NCI-H1105 treated with DMSO at 0.1 percent for 48 hours (cell line): ENCODE data around the gene ZFPM1.
"Not testable (repeated sequence)": the region's sequence is repeated elsewhere in the genome, so short reads cannot be mapped to it uniquely, and the experiment has no call there.

Source experiments
- DNase-seq: peaks from one replicate; lab custom pipeline; 2025; lab: John Stamatoyannopoulos, UW

ZFPM1 gene

DNA sequence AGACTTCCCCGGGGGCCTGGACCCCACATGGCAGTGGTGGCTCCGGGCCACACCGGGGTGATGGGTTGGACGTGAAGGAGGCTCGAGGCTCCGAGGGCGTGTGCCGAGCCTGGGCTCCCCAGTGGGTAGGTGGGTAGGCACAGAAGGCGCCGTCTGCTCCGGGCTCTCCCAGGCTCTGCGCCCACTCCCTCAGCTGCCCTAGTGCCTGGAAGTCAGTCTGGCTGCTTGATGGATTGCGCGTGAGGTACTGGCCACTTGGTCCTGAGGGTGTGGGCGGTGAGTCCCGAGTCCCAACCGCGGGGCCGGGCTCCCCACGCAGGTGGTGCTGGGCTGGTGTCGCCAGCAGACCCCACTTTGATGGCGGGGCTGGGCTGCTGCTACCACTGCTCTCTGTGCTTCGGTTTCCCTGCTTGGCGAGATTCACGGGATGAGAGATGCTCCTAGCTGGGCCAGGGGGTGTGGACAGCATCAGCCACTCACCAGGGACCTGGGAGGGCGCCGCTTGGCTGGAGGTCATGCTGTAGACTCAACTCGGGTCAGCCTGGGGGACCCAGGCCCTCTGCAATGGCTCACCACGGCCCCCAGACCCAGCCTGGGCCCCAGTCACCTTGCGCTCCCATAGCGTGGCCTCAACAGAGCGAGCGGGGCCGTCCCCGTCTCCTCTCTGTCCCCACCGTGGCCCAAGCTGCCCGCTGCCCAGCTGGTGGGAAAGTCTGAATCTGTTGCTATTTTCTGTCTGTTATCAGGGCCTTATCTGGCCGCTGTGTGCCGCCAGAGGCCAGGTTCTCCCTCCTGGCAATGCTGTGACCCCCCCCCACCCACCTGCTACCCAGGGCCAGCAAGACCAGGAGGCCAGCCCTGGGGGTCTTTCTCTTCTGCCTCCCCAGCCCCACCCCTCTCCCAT lies 26.1 kb downstream of the ZFPM1 start:
- DNase-seq: no peak

DNA sequence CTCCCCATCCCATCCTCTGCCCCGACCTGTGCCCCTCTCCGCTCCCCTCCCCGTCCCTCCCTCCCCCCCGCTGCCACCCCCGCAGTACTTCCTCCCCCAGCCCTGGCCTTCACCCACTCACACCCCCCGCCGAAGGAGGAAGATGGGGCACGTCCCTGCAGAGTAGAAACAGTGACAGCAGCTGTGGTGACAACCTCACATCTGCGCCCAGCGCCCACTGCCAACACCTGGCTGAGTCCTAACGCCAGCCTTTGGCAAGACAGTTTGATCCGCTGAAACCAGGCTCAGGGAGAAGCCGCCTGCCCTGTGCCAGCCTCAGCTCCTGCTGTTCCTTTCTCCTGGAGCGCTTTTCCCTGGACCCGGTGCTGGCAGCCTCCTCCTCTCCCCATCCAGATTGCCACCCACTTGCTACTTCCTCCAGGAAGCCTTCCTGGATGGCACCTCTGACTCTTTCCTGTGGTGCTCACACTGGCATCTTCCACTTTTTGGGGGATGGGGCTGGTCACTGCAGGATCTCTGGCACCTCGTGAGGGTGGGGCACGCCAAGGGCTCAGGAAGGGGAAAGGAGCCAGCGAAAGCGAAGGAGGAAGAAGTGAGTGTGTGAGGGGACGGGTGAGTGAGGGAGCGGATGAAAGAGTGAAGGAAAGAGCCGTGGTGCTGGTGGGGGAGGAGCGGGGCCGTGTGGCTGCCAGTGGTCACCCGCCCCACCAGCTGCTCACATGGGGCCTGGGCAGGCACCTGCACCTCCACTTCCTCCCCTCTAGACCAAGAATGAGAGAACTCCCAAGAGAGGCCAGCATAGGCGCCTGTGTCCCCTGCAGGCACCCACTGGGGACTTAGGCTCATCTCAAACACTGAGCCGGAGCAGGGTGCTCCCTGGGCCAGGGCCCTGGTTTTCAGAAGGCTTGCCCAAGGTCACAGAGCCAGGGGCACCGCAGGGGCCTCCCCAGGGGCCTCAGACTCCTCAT lies 27.0 kb downstream of the ZFPM1 start:
- DNase-seq: no peak

DNA sequence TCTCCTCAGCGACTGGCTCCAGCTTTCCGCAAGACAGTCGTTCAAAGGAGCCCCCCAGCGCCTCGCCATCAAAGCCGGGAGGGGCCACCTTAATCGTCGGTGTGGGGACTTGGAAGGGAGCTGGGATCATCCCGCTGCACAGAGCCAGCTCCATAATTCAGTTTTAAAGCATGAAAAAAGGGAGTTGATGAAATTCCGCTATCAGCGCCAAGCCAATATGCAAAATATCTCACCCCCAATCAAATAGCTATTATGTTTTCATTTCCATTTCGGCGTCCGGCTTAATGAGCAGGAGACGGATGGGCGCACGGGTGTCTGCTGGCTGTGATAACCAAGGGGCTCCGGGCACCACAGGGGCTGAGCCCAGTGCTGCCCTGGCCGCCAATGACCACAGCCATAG lies 27.7 kb downstream of the ZFPM1 start:
- DNase-seq: no peak

DNA sequence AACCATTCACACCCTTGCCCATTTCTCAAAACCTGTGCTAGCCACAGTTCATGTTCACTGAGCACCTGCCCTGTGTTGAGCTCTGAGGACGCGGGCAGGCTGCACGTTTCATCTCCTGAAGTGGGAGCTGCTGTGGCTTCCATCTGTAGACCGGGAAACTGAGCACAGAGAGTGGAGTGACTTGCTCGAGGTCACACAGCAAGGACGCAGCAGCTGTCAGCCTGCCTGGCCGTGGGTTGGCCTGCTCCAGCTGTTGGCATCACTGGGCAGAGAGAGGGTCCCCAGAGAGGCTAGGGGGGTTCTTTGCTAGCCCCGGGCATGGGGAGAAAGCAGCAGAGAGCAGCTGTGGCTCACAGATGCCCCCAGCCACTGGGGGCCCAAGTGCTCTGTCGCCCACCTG lies 28.8 kb downstream of the ZFPM1 start:
- DNase-seq: no peak

DNA sequence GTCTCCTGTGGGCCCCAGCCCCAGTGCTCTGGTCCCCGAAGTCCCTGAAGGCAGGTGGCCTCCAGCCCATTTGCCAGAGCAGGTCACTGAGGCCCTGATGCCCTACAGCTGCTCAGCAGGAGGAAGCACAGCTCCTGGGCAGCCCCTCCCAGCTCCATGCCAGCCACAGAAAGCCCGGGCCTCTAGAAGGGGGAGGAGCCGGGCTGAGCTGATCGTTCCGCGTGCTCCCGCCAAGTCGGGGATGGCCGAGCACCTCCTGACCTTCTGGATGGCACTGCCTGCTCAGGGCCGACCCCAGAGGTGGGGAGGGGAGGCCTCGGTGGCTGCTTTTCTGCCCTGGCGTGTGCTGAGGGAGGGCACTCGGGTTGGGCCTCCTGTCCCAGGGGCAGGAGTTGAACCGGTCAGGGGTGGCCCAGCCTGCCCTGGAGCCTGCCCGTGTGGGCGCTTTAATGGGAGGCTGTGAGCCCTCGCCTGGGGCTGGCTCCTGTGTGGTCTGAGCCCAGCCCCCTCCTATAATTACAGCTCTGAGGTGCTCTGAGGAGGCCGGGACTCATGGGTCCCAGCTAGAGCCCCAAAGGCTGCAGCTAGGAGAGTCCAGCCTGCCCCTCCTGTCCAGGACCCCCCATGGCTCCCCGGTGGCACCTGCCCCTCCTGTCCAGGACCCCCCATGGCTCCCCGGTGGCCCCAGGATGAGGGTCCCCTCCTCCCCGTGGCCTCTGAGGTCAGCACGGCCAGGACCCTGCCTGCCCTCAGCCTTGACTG lies 29.7 kb downstream of the ZFPM1 start:
- DNase-seq: no peak

DNA sequence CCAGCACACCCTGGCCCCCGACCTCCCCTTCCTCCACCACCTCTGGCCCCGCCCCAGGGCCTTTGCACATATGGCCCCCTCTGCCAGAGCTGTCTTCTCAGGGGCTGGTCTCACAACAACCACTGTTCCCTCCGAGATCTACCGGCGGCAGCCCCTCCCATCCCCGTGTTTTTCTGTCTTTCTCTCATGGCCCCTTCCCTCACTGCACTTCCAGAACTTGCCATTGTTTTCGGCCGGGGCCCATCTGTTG lies 30.2 kb downstream of the ZFPM1 start:
- DNase-seq: no peak

DNA sequence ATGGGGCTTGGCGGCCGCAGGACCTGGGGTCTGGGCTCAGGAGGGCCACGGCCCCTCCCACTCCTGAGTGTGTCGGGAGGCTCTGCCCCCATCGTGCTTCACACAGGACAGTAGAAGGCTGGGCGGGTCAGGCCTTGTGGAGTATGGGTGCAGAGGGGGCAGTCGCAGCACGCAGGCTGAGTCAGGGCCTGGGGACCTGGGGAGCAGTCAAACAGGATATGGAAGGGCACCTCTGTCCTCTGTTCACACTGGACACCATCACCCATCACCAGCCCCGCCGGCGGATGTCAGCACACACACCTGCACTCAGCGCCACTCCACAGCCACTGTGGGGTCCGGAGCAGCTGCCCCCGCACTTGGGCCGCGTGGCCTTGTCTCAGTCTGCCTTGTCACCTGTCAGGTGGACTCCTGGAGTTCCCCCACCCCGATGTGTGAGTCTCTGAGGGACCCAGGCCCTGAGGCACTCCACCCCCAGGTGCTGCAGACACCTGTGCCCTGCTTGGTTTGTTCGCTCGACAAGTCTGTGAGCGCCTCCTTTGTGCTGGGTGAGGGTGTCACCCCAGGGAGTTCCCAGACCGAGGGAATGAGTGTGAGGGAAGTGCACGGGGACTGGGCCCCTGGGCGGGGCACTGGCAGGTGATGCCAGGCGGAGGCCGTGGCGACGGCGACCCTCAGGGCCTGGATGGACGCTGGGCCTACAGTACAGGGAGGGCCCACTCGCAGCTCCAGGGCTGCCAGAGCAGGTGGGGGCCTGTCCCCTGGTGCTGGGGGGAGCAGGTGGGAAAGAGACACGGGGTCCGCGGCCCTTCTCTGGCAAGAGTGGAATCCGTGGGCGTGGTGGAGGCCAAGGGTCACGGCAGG lies 31.7 kb downstream of the ZFPM1 start:
- DNase-seq: no peak

DNA sequence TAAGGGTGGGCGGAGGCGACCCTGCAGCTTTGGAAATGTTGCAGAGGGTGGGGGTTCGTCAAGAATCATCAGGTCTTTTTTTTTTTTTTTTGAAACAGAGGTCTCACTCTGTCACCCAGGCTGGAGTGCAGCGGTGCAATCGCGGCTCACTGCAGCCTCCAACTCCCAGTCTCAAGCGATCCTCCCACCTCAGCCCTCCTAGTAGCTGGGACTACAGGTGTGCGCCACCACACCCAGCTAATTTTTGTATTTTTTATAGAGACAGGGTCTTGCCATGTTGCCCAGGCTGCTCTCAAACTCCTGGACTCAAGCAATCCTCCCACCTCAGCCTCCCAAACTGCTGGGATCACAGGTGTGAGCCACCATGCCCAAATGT lies 32.3 kb downstream of the ZFPM1 start:
- not testable (repeated sequence) for DNase-seq

DNA sequence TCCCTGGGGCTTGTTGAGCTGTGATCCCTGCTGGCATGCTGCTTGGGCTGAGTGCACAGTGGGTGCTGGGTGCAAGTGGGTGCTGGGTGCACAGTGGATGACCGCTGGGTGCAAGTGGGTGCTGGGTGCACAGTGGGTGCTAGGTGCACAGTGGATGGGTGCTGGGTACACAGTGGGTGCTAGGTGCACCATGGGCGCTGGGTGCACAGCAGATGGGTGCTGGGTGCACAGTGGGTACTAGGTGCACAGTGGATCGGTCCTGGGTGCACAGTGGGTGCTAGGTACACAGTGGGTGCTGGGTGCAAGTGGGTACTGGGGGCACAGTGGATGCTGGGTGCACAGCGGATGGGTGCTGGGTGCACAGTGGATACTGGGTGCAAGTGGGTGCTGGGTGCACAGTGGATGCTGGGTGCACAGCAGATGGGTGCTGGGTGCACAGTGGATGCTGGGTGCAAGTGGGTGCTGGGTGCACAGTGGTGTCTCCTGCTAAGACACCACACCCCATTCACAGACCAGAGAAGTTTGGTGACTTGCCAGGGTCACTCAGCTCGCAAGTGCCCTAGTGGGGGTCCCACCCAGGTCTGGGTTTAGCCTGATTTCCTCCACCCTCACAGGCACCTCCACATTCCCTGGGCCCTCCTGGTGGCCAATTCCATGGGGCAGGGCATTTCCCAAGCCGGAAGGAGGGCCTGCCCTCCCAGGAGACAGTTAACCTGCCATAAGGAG lies 33.5 kb downstream of the ZFPM1 start:
- DNase-seq: no peak

DNA sequence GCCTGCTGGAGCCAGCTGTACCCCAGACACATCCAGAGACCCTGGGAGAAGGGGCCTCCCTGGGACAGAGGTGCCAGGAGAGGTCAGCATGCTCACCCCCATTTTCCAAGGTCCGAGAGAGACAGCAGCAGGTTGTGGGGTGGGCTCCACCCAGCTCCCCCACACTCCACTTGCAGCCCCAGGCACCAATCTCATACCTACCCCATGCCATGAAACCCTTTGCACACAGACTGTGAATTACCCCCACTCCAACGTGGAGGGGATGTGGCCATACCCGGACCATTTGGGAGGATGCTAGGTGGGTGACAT lies 34.0 kb downstream of the ZFPM1 start:
- DNase-seq: no peak

DNA sequence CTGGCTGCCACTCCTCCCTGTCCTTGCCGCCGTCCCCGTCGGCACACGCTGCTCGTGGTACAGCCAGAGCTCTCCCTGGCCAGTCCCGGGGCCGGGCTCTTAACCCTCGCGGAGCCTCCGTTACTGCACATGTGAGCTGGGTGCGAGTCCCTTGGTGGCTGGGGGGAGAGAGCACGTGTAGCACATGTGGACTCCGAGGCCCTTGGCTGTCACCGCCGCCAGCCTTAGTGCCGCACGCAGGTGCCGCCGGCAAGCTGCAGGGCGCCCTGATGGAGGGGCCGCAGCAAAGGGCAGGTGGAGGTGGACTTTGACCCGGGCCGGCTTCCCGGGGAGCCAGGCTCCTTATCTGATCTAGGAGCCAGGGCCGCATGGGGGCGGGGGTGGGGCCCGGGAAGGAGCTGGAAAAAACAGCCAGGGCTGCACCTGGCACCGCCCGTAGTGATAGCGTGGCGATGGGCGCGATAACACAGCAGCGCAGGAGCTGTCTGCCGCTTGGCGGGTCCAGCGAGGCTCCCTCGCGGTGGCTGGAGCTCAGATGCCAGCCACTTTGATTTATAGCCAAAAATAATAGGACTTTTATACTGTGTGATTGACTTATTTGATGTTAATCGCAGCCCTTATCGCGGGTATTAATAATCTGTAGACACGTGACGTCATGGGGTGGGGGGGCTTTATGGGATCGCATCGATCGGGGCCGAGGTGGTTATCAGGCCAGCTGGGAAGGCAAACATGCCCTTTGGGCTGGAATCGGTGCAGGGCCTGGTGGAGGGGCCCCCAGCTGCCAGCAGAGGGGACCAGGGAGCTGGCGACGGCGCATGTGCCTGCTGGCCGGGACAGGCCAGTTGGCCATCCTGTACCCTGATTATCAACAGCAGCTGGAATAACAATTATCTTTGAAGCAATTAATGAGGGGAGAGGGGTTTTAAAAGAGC lies 35.1 kb downstream of the ZFPM1 start:
- DNase-seq: no peak

DNA sequence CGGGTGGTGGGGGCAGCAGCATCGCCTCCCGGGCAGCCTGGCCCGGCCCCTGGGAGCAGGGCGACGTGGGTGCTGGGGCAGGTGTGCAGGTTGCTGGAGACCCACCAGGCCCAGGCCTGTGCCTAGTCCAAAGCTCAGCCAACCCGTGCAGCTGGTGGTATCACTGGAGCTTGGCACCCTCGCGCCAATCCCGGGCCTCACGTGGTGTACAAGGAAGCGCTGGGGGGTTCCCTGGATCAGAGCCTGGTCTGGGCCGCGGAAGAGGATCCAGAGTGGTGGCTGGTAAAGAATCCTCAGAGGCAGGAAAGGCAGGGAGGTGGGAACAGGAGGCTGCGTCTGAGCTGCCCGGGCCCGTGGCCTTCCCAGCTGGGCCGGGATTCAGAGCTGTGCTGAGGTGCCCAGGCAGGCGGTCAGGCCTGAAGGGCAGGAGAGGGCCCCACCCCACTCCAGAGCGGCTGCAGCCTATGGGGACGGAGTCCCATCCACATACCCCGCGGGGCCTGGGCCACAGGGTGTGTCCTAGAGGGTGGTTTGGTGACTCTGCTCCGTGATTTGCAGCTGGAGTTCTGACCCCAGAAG lies 36.2 kb downstream of the ZFPM1 start:
- no peak for DNase-seq

DNA sequence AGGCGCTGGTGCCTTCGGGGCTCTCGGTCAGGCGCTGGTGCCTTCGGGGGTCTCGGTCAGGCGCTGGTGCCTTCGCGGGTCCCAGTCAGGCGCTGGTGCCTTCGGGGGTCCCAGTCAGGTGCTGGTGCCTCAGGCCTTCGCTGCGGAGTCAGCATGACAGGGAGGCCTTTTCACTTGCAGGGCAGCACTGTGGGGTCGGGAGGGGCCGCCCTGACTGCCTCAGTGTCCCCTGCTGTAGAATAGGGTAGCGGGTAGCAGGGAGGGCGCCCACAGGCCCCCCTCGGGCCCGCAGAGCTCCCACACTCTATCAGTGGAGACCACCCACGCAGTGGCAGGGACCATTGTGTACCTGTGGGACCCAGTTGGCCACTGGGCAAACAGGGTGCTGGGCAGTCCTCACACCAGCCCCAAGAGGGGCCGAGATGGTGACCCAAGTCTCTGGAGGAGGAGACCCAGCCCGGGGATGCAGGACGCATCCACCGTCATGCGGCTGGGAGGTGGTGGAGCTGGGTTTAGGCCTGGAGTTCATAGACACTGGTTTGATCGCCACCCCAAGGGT lies 38.0 kb downstream of the ZFPM1 start:
- no peak for DNase-seq

DNA sequence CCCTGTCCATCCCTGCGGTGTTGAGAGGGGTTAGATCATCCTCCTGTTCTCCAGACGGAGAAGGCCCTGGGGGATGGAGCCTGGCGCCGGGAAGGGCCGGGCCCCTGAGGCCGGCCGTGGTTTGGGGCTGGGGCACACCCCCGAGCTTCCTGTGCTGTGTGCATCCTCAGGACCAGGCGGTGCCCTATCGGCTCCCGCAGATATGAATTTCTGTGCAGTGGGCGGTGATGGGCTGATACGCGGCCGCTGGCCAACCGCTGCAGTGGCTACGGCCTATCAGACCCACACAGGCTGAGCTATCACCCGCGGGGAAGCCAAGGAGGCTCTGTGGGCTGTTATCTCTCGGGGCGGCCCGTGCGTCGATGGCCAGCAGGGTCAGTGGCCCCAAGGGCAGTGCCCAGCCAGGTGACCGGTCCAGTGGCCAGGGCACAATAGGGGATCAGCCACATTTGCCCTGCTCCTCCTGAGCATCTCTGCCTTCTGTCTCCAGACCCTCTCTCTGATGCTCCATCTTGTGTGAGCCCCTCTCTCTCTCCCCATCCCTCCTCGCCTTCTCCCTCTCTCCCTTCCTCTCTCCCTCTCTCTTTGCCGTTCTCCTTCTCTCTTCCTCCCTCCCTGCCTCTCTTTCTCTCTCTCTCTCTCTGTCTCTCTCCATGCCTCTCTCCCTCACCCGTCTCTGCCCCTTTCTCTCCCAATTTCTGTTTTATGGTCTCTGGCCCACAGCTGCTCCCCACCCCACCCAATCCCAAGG lies 38.7 kb downstream of the ZFPM1 start:
- no peak for DNase-seq

DNA sequence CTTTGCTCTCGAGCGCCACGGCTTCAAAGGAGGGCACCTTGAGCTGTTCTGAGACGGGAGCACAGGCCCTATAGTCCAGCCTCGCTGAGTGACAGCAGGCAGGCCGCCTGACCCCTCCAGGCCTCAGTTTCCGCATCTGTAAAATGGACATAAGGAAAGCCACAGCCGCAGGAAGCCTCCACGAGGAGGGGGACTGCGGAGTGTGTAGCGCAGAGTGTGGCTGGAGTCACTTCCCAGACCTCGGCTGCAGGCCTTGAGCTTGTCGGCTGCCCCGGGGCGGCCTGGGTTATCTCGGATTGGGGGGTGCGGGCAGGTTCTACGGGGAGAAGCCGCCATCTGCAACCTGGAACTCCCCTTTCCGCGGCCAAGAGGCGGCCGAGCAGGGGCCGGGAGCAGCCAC lies 40.8 kb downstream of the ZFPM1 start:
- DNase-seq: no peak

DNA sequence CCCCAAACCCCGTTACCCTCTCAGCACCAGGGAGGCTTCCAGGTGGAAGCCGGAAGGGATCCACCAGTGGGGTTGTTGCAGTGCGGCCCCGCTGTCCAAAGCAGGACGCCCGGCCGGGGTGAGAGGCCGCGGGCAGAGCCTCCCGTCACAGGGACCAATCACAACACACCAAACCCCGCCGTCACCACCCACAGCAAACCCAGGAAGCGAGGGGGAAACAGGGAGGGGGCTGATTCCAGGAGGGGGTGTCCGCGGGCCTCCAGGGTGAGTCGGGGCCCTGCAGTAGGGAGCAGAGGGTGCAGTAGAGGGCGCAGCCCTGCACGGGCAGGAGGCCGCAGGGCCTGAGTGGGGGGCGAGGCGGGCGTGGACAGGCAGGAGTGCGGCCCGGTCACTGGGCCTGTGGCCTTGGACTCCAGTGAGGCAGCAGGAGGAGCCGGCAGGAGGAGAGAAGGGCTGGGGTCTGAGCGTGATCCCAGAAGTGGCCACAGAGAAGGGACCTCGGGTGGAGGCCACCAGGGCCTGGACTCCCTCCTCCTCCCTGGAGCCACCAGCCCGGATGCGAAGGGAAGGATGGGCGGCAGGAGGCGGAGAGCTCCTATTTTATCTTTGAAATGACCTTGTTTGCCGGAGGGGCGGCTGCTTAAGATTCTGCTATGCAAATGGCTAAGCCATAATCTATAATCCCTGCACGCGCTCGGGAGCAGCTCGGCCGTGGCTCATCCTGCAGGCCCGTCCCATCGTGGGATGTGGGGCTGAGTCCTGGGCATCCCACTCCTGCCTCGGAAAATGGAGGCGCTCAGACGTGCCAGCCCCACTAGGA lies 41.5 kb downstream of the ZFPM1 start:
- no peak for DNase-seq

DNA sequence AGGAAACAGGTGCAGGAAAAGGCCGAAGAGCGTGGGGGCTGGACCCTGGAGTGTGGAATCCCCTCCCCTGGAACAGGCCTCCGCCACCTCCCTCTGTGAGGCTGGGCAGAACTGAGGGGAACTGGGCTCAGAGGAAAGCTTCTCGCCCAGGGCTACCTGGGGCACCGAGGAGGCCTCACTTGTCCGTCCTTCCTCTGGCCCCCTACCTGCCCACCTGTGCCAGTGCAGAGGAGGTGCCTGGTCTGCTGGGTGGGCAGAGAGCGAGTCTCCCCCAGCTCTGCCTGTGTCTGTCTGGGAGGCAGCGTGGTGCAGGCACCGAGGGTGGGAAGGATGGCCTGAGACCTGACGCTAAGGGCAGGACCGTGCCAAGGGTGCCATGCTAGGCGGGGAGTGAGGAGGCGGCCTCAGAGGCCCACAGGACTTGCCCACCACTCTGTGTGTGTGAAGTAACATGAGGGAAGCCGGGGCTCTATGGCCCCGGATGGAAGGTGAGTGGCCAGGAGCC lies 42.2 kb downstream of the ZFPM1 start:
- no peak for DNase-seq
